Hematopoietic multipotent progenitor cell treated with erythropoietin and hydrocortisone succinate and interleukin-3 and kit ligand, for 8 days (in vitro differentiated cells): Measurements from ENCODE around the gene LYPLA2.
A peak's percentile ranks its signal among the peaks of the same experiment; 100 is the strongest.

Source experiments
- DNase-seq: peaks from one replicate; pipeline ENCODE4 v3.0.0-alpha.2; 2015

LYPLA2 gene

DNA sequence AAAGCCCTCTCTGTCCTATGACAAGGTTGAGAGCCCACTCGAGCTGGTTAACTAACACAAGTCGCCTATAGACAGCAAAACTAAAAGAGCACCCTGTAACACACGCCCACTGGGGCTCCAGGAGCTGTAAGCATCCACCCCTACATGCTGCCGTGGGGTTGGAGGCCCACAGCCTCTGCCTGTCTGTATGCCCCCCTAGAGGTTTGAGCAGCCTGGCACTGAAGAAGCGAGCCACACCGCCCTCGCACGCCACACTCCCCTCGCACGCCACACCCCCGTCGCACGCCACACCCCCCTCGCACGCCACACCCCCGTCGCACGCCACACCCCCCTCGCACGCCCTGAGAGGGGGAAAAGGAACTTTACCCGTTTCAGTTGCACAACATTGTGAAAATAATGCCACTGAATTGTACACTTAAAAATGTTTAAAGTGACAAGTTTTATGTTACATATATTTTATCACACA lies 47.5 kb downstream of the LYPLA2 start:
- DNase-seq, result peak; percentile 73

DNA sequence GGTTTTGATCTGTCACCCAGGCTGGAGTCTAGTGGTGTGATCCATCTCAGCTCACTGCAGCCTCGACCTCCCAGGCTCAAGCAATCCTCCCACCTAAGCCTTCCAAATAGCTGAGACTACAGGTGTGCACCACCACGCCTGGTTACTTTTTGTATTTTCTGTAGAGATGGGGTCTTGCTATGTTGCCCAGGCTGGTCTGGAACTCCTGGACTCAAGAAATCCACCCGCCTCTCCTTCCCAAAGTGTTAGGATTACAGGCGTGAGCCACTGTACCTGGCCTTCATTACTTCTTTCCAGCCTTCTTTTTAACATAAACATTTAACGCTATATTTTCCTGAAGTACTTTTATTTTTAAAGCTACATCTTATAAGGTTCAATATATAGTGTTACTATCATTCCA lies 52.7 kb downstream of the LYPLA2 start:
- no peak for DNase-seq
